Neutrophil (primary cell): ENCODE results near the gene MARCHF9.

ENCODE experiments used
- H3K27ac ChIP-seq: fragments of 200-600 bp; sonication (generic); 2 replicates; pipeline ENCODE4 v1.5.1; 2016; ENCODE audit warnings: mild to moderate bottlenecking, moderate library complexity
- H3K27me3 ChIP-seq: fragments of 200-600 bp; sonication (generic); 2 replicates; pipeline ENCODE4 v1.6.0; 2016; ENCODE audit warnings: mild to moderate bottlenecking
- H3K36me3 ChIP-seq: fragments of 200-600 bp; sonication (generic); 2 replicates; pipeline ENCODE4 v1.5.1; 2017
- H3K4me1 ChIP-seq, 2 experiments: fragments of 200-600 bp in 1 of 2; sonication (generic) in 1 of 2; 1 replicate in 1 of 2; 2 replicates in 1 of 2; pipeline versions ENCODE4 v1.5.1 to v1.6.1; 2013 to 2016; ENCODE audit warnings: low read depth in 1 of 2, low read length in 1 of 2, mild to moderate bottlenecking in 1 of 2, moderate library complexity in 1 of 2; ENCODE audit not compliant: control insufficient read depth in 1 of 2, insufficient read depth in 1 of 2
- H3K4me3 ChIP-seq, 2 experiments: fragments of 200-600 bp in 1 of 2; sonication (generic) in 1 of 2; 1 replicate in 1 of 2; 2 replicates in 1 of 2; pipeline ENCODE4 v1.5.1; 2013 to 2016; ENCODE audit warnings: low read depth in 1 of 2, low read length in 1 of 2, mild to moderate bottlenecking in 1 of 2, moderate library complexity in 1 of 2
- H3K9me3 ChIP-seq: fragments of 200-600 bp; sonication (generic); 2 replicates; pipeline ENCODE4 v1.5.1; 2016
- CTCF ChIP-seq: fragments of 200-600 bp; sonication (generic); IDR thresholded peaks from 2 replicates; pipeline ENCODE4 v1.5.1; 2016; ENCODE audit warnings: antibody characterized with exemption

Gene MARCHF9

GRCh38 chr12:57795354-57795753, 40.5 kb downstream of the MARCHF9 start:
- peaks cover 69% of the 10 kb centered on the region for H3K36me3 ChIP-seq

GRCh38 chr12:57796996-57797395, 42.1 kb downstream of the MARCHF9 start:
- H3K36me3 ChIP-seq: peaks cover 81% of the 10 kb centered on the region

More at GRCh38 chr12:57795354-57795753, 40.5 kb downstream of the MARCHF9 start:
- TF ChIP-seq CTCF: no peak
- H3K27me3 ChIP-seq: no peaks in the 10 kb centered on the region
- H3K9me3 ChIP-seq: no peaks in the 10 kb centered on the region
- peaks cover 7 to 8% of the 10 kb centered on the region in 2 experiments for H3K4me1 ChIP-seq
- no peak overlapping the region for H3K4me3 ChIP-seq
- H3K27ac ChIP-seq: no peak overlapping the region

GRCh38 chr12:57797933-57798332, 43.0 kb downstream of the MARCHF9 start:
- no peaks in the 10 kb centered on the region for H3K9me3 ChIP-seq
- peak overlapping the region; percentile 63 for H3K27ac ChIP-seq
- H3K27me3 ChIP-seq: no peaks in the 10 kb centered on the region
- H3K36me3 ChIP-seq: peaks cover 81% of the 10 kb centered on the region
- TF ChIP-seq CTCF: no peak
- H3K4me1 ChIP-seq: peaks cover 7 to 8% of the 10 kb centered on the region in 2 experiments
- no peak overlapping the region for H3K4me3 ChIP-seq

More at GRCh38 chr12:57796996-57797395, 42.1 kb downstream of the MARCHF9 start:
- Histone ChIP-seq H3K27ac (no peak overlapping the region), H3K4me3 (no peak overlapping the region), H3K4me1 (peaks cover 7 to 8% of the 10 kb centered on the region in 2 experiments), H3K9me3 (no peaks in the 10 kb centered on the region), H3K27me3 (no peaks in the 10 kb centered on the region)
- no peak for TF ChIP-seq CTCF

GRCh38 chr12:57800965-57801364, 46.1 kb downstream of the MARCHF9 start:
- no peak for TF ChIP-seq CTCF
- Histone ChIP-seq H3K27me3 (no peaks in the 10 kb centered on the region), H3K36me3 (peaks cover 76% of the 10 kb centered on the region), H3K4me3 (no peak overlapping the region), H3K27ac (no peak overlapping the region), H3K4me1 (peaks cover 7 to 8% of the 10 kb centered on the region in 2 experiments), H3K9me3 (no peaks in the 10 kb centered on the region)

GRCh38 chr12:57802607-57803006, 47.7 kb downstream of the MARCHF9 start:
- H3K9me3 ChIP-seq: no peaks in the 10 kb centered on the region
- peaks cover 78% of the 10 kb centered on the region for H3K36me3 ChIP-seq
- H3K4me1 ChIP-seq: peaks cover 5 to 7% of the 10 kb centered on the region in 2 experiments
- no peak overlapping the region for H3K27ac ChIP-seq
- TF ChIP-seq CTCF: no peak
- no peak overlapping the region for H3K4me3 ChIP-seq
- no peaks in the 10 kb centered on the region for H3K27me3 ChIP-seq
